H54 (cell line): ENCODE data around the gene UCKL1.
A peak's percentile ranks its signal among the peaks of the same experiment; 100 is the strongest.

Experiments
- DNase-seq: peaks from one replicate; pipeline ENCODE4 v3.0.0; 2011; ENCODE audit warnings: low spot score, mixed read lengths; ENCODE audit not compliant: insufficient read length
- FAIRE-seq: peaks from 3 replicates; lab custom pipeline; 2011; peaks lifted over from hg19 to GRCh38; lab: Jason Lieb, UNC
- POLR2A ChIP-seq: IDR thresholded peaks from 2 replicates; pipeline ENCODE4 v1.6.1; 2011; ENCODE audit warnings: low read depth, mild to moderate bottlenecking, low read length

UCKL1 gene

DNA sequence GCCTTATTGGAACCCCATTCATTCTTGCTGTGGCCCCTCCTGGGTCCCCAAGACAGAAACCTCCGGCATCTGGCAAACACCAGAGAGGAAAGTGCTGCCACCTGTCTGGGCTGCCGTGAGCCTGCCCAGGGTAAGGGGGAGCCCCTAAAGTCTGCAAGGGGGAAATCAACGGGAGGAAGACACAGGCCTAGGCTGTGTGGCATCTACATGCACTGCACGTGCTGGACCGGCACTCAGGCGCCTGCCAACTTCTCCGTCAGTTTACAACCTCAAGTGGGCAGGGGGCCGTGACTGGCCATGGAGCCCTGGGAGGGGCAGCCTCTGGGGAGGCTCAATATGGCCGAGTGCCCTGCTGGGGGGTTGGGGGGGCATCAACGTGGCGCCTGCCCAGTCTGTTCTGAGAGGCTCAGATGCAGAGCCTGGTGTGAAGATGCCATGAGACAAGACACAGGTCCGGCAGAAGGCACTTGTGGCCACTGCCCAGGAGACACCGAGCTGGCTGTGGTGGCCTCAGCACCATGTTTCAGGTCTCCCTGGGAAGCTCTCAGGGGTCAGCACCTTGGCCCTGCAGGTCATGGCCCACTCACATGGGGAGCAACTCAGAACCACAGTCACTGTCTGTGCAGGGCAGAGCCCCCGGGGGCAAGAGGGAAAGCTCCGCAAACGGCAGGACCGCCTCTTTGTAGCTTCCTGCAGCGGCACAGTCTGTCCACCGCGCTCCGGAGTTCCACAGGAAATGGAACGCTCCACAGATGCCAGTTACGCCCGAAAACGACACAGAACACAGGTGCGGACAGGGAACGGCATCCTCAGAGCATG lies 8.4 kb downstream of the UCKL1 start:
- DNase-seq (no peak), FAIRE-seq (no peak)
- no peak for TF ChIP-seq POLR2A

GRCh38 chr20:63946986-63947637 lies 9.1 kb downstream of the UCKL1 start:
- FAIRE-seq (no peak), DNase-seq (no peak)
- TF ChIP-seq POLR2A: no peak

- TF ChIP-seq POLR2A: no peak
- no peak for FAIRE-seq
- DNase-seq: no peak
Observed at GRCh38 chr20:63945921-63946920, 10.0 kb downstream of the UCKL1 start.

DNA sequence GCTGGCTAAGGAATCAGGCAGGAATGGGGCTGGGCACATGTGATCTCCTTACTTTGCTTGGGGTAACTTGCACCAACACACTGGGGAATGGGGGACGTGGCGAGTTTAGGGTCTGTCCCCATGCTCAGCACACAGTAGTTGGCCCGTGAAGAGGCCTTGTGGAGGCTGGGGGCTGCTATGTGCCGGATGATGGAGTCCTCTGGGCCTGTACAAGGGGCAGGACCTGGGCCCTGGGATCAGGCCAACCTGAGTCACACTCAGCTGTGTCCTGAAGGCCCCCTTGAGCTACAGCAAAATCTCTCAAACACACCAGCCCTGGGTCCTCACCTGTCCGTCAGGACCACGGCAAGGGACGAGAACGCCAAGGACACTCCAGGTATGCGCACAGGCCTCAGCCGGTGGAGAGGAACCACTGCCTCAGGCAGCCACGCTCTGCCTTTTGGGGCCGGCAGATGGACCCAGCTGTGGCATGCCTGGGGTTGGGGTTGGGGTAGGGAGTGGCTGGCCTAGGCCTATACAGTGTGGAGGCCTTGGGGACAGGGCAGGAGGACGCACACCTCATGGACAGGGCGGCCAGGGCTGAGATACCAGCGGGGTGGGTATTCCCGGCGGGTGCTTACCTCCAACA lies 11.1 kb downstream of the UCKL1 start:
- TF ChIP-seq POLR2A: no peak
- DNase-seq (no peak), FAIRE-seq (no peak)

DNA sequence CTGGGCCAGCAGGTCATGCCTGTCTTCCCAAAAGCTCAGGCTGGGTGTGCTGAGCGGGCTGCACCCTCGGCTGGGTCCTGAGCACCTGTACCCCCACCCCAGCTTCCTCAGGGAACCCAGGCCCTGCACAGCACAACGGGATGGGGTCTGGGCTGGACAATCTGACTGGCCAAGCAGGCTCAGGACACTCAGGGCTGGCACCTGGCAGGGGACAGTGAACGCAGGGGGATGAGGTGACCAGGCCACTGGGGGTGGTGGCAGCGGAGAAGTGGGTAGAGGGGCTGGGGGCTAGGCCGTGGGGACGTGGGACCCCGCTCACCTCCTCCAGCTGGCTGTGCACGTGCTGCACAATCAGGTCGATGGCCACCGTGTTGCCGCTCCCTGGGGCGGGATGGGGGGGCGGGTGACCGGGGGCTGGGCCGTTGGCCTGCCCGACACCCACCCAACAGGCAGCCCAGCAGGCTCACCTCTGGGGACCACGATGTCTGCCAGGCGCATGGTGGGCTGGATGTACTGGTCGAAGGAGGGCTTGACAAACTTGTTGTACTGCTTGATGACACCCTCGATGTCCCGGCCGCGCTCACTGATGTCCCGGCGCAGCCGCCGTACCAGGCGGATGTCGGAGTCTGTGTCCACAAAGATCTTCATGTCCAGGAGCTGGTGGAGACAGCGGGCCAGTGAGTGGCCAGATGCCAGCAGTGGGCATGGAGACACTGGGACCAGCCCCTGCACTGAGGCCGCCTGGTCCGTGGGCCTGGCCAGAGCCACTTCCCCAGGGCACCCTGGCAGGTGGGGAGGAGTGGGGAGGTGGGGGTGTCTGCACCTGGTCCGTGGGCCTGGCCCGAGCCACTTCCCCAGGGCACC lies 11.9 kb downstream of the UCKL1 start:
- no peak for TF ChIP-seq POLR2A

GRCh38 chr20:63943808-63944077 lies 12.5 kb downstream of the UCKL1 start:
- TF ChIP-seq POLR2A: no peak
- no peak for DNase-seq
- FAIRE-seq: no peak

More for the DNA sequence above, 11.9 kb downstream of the UCKL1 start:
- FAIRE-seq: no peak
- no peak for DNase-seq

- DNase-seq (no peak), FAIRE-seq (no peak)
- TF ChIP-seq POLR2A: no peak
Observed at GRCh38 chr20:63942969-63943807, 13.0 kb downstream of the UCKL1 start.

- DNase-seq: no peak
- TF ChIP-seq POLR2A: no peak
- no peak for FAIRE-seq
Observed at GRCh38 chr20:63942250-63942951, 13.8 kb downstream of the UCKL1 start.

- DNase-seq (peak; percentile 59), FAIRE-seq (no peak)
- TF ChIP-seq POLR2A: no peak
Observed at GRCh38 chr20:63941282-63942081, 14.7 kb downstream of the UCKL1 start.

- no peak for DNase-seq
- TF ChIP-seq POLR2A: no peak
- FAIRE-seq: no peak
Observed at GRCh38 chr20:63940472-63941266, 15.5 kb downstream of the UCKL1 start.
